ENCODE results near the gene KRT4.

The KRT4 gene

DNA sequence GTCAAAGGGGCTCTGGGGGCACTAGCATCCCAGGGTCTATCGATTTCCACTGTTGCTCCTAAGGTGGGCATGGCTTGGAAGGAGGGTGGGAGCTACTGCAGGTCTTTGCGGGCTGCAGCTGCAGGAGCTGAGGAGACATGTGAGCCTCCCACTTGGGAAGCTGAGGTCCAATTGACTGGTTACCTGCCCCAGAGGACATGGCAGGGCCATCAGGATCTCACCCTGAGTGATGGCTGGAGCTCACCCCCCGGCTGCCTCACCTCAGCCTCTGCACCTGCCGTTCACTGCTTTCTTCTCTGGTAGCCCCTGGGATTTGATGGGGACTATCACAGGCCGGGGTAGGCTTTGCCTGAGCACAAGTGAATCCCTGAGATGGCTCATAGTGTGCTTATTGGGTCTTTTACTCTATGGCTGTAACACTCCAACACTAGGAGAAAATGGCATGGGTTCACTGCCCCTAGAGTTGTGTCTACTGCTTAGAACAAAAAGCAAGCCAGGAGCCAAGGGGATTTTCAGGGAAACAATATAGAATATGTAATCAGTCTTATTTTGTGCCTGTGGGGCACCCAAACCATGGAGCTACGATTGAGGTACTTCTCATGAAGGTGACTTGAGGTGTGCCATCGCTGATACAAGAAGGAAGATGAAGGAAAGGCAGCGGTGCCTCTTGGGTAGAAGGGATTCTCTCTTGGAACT is 3.2 kb upstream of the KRT4 start:
- TF ChIP-seq, protein P1, sequence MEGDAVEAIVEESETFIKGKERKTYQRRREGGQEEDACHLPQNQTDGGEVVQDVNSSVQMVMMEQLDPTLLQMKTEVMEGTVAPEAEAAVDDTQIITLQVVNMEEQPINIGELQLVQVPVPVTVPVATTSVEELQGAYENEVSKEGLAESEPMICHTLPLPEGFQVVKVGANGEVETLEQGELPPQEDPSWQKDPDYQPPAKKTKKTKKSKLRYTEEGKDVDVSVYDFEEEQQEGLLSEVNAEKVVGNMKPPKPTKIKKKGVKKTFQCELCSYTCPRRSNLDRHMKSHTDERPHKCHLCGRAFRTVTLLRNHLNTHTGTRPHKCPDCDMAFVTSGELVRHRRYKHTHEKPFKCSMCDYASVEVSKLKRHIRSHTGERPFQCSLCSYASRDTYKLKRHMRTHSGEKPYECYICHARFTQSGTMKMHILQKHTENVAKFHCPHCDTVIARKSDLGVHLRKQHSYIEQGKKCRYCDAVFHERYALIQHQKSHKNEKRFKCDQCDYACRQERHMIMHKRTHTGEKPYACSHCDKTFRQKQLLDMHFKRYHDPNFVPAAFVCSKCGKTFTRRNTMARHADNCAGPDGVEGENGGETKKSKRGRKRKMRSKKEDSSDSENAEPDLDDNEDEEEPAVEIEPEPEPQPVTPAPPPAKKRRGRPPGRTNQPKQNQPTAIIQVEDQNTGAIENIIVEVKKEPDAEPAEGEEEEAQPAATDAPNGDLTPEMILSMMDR (IDR thresholded peaks at IDR 0.05; ENCODE audit: low read length, missing control alignments): no peak
- no peak overlapping the region for H3K4me3 ChIP-seq (replicated peaks; ENCODE audit: low read depth, low read length)
- no peak for DNase-seq (ENCODE audit: low read depth)

DNA sequence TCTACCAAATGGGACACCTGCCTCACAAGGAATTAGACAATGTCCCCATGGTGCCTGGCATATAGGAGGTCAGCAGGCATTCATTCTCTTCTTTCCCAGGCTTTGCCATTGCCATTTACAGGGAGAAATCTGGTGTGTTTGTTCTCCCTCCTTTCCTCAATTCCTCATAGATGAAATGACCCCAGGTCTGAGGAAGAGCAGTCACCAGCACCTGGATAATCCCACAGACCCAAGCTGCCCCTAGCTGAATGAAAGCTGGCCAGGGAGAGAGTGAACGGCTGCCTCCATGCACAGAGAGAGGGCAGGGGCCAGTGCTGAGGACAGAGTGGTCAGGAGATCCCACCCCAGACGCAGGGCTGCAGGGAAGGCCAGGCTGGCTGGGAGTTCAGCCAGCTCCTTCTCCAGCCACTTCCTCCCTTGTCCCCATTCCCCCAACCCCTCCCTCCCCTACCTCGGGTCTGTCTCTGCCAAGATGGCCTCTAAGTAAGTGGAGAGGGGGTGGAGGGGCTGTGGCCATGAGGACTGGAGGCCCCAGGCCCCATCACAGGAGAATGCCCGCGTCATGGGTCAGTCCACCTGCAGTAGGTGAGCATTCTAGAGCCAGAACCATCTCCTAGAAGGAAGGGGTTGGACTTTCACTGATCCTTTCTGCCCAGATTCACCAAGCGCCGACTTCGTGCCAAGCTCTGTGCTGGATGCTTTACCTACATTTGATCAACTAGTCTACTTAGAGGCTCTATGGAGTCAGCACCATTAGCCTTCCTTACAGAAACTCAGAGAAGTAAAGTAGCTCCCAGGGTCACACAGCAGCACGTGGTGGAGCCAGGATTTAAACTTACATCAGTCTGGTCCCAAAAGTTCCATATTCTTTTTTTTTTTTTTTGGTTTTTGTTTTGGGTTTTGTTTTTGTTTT is 2.0 kb upstream of the KRT4 start:
- TF ChIP-seq, protein P1 (IDR thresholded peaks at IDR 0.05; ENCODE audit: low read length, missing control alignments): no peak
- DNase-seq (ENCODE audit: low read depth): no peak
- no peak overlapping the region for H3K4me3 ChIP-seq (replicated peaks; ENCODE audit: low read depth, low read length)

DNA sequence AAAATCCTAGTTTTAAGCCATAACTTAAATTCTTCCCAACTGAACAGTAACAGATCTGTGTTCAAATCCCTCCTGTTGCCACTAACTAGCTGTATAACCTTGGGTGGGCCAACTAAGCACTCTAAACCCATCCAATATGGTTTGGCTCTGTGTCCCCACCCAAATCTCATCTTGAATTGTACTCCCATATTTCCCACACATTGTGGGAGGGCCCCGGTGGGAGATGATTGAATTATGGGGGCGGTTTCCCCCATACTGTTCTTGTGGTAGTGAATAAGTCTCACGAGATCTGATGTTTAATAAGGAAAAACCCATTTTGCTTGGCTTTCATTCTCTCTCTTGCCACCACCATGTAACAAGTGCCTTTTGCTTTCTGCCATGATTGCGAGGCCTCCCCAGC is 1.2 kb upstream of the KRT4 start:
- no peak overlapping the region for H3K4me3 ChIP-seq (replicated peaks; ENCODE audit: low read depth, low read length)
- TF ChIP-seq, protein P1 (IDR thresholded peaks at IDR 0.05; ENCODE audit: low read length, missing control alignments): no peak
- no peak for DNase-seq (ENCODE audit: low read depth)

DNA sequence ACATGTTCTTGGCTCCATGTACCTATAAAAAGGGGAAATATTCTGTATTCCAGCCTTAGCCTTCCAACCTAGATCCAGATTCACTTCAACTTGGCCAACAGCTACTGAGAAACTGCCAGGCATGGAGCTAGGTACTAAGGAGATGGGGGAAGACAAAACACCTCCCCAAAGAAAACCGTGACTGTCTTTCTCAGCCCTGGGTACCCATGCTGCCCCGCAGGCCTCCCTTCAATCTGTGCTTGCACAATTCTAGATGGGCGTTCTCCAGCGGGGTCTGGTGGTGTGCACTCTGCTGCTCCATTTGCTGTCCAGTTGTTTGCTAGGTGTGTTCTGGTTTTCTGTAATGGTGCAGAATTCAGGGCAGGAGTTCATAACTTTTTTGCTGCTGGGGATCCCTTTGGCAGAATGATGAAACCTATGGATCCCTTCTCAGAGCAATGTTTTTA is 817 bp upstream of the KRT4 start:
- H3K4me3 ChIP-seq (replicated peaks; ENCODE audit: low read depth, low read length): no peak overlapping the region
- TF ChIP-seq, protein P1 (IDR thresholded peaks at IDR 0.05; ENCODE audit: low read length, missing control alignments): no peak
- no peak for DNase-seq (ENCODE audit: low read depth)

DNA sequence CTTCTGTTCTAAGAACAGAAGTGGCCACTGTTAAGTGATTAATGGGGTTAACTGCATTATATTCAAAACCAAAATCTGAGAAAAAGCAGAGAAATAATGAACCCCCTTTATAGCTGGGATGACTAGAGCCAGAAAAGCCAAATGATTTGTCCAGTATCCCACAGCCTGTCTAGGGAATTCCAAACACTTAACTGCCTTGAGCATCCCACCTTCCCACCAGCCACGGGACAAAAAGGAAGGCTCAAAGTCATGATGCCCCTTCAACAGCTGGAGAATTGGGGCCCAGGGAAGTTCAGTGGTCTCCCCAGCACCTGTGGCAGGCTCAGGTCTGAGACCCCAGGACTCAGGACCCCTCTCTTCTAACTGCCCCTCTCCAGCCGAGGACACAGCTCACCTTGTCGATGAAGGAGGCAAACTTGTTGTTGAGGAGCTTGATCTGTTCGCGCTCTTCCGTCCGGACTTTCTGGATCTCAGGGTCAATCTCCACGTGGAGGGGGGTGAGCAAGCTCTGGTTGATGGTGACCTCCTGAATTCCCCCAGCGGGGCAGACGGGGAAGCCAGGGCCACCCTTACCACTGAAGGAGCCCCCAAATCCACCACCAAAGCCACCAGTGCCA is 605 bp downstream of the KRT4 start:
- H3K4me3 ChIP-seq (replicated peaks; ENCODE audit: low read depth, low read length): no peak overlapping the region
- no peak for DNase-seq (ENCODE audit: low read depth)
- TF ChIP-seq, protein P1 (IDR thresholded peaks at IDR 0.05; ENCODE audit: low read length, missing control alignments): no peak

DNA sequence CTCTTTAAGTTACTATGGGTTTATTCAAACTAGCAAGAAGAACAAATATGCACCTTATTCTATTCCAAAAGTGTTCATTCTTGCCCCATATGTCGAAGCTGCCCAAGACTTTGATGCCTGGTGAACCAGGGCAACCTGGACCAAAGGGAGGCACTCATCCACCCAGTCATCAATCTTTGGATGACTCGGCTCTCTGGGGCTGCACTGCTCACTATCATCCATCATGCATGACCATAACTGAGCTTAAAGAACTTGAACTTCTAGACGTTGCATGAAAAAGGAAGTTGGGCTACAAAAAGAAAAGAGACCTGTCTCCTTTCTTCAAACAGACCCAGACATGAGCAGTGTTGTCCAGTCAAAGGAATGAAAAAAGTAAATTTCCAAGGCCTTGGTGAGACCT is 1.2 kb downstream of the KRT4 start:
- DNase-seq (ENCODE audit: low read depth): no peak
- H3K4me3 ChIP-seq (replicated peaks; ENCODE audit: low read depth, low read length): no peak overlapping the region
- TF ChIP-seq, protein P1 (IDR thresholded peaks at IDR 0.05; ENCODE audit: low read length, missing control alignments): no peak
